Activated gamma-delta T cell treated with anti-CD3 and anti-CD28 coated beads, Interleukin-2, amount 50 U/mL, for 16 hours (primary cell): ENCODE results near the gene TCF3.
A peak's percentile ranks its signal among the peaks of the same experiment; 100 is the strongest.

Source experiments
- DNase-seq: peaks from one replicate; pipeline ENCODE4 v3.0.0-alpha.2; 2020; ENCODE audit warnings: low read depth

The TCF3 gene

DNA sequence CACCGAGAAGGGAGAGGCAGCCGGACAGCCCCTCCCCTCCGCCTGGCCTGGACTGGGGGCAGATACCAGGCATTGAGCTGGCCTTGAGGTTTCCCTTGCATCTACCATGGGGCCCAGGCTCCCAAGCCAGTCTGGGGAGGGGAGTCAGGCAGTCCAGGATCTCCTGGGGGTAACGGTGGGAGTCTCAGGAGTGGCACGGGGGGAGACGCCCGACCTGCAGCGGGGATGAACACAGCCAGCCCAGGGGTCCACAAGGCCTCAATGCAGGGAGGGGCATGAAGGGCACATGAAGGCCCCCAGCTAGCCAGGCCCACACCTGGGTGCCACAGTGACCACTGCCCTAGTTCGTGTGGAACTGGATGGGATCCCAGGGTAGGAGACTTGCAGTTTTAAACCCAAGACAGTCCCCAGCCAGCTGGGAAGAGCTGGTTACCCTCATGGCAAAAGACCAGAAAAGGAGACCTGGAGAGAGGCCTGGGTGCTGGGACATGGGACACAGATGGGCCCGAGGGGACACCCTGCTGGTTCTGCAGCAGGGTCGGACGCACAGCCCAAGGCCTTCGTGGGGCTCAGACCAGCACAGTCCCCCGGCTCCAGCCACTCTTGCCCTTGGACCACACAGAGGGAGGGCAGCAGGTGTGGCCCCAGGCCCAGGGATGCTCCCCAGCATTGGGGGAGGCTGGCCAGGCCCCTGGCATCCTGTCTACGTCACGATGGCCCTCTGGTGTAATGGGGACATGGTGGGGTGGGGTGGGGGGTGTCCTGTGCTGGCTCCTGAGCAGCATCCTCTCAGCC is 42.5 kb downstream of the TCF3 start:
- no peak for DNase-seq

DNA sequence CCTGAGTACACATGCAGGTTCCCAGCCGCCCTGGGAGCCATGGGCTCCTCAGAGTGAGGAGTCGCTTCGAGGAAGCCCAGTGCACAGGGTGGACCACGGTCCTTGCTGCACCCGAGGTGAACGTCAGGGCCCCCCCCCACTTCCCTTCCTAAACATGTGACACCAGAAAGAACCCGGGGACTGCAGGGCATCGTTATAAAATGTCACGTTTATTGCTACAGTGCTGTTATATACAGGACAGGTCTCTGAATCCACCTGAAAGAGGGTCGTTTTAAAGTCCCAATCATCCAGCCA is 43.4 kb downstream of the TCF3 start:
- no peak for DNase-seq

DNA sequence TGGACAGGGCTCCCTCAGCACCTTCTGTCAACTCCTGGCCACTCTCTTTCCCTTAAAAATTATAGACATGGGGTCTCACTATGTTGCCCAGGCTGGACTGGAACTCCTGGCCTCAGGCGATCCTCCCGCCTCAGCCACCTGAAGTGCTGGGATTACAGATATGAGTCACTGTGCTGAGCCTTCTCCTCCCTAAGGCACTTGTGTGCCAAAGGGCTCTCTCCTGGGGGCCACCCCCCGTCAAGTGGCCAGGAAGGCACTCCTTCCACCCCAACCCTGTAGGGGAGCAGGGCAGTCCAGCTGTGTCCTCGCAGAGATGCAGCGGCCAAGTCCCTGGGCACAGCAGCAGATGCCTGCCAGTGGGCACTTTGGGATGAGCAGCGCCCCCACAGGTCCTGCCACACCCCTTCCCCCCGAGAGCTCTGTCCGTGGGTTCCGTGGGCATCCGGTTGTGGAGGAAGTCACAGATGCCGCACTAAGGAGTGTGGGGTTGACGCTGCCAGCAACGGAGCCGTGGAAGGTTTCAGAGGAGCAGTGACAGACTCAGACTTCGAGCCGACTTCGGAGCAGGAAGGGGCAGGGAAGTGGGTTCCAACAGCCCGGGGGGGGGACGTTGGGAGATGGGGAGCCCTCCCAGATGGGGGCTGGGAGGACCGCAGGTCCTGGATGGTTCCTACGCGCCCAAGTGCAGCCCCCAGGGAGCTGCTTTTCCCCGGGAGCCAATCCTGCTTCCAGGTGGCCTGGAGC is 43.9 kb downstream of the TCF3 start:
- no peak for DNase-seq

DNA sequence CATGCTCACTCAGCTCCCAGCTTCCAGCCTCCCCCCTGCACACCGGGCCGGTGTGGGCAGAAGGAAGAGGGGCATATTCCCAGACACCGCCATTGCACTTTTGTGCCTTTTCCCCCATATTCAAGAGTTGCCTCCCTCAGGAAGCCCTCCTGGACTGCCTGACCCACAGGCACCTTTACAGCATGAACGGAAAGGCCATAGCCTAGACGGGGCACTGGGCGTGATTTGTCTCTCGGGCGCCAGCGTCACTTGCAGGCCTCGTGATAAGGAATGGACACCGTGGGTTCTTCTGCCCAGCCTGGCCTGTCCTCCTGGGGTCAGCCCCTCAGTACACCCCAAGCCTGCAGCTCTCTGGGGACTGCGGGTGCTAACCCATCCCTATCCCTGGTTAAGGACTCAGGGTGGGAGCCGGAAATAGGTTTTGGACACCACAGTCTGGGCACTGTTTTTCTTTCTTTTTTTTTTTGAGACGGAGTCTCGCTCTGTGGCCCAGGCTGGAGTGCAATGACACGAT is 46.2 kb downstream of the TCF3 start:
- no peak for DNase-seq

DNA sequence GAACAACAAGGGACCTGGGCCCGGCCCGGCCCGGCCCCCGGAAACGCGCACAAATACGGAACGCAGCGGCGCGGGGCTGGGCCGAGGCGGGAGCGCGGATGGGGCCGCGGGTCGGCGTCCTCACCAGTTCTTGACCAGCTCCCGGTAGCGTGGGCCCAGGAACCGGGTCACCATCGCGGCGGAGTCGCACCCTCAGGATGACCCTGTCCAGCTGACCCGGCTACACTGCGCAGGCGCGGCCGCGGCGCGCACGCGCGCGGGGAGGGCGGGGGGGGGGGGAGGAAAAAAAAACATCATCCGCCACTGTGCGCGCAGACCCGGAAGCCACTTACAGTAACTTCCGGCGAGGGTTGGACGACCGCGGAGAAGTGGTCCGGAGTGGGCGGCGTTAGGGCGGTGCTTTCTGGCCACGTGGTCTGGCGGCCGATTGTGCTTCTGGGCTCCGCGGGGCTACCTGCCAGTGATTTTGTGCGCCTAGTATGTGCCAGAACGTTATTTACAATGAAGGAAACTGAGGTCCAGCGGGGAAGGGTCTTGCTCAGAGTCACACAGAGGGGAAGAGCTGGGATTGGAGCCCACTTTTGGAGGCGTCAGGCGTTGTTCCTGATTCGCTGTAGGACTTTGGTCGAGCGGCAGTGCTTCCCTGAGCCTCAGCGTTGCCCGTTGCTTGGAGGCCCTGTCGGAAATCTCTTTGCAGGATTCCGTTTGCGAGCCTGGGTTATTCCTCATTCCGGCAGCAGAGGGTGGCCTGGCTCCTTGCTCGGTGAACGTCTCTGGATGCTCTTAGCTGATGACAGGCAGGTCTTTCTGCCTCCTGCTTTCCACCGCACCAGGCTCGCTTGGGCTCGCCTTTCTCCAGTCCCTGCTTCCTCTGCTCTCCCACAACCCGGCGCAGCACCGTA is 46.9 kb downstream of the TCF3 start, which contains the start of gene UQCR11:
TSS of gene UQCR11 (minus strand) at position 227 of the 902 bp plus-strand sequence. CDS start at position 174, 53 bp downstream.
- peak; percentile 91 for DNase-seq

DNA sequence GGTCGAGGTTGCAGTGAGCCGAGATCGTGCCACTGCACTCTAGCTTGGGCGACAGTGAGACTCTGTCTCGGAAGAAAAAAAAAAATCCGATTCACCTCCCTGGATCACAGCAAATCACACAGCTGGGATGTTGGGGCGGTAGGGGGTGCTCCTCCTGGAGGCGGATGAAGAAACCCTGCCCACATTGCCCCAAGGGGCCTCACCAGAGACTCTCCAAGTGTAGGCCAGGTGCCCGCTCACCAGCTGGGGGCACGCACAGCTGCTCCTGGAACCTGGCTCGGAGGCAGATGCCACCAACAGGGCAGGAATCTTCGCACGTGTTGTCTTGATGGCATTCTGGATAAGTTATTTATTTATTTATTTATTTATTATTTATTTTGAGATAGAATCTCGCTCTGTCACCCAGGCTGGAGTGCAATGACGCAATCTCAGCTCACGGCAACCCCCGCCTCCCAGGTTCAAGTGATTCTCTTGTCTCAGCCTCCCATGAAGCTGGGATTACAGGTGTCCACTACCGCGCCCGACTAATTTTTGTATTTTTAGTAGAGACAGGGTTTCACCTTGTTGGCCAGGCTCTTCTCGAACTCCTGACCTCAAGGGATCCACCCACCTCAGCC is 50.2 kb downstream of the TCF3 start:
- DNase-seq = no peak

DNA sequence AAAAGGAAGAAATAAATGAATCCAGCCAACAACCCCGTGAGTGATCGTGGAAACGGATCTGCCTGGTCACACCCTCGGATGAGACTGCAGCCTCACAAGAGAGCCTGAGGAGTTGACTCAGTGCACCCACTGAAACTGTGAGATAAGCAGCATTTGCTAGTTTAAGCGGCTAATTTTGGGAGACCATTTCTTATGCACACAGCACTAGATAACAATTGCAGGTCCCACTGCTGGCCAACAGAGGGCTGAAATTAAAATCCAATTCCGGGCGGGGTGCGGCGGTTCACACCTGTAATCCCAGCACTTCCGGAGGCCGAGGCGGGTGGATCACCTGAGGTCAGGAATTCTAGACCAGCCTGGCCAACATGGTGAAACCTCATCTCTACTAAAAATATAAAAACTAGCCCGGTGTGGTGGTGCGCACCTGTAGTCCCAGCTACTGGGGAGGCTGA is 50.8 kb downstream of the TCF3 start:
- no peak for DNase-seq

DNA sequence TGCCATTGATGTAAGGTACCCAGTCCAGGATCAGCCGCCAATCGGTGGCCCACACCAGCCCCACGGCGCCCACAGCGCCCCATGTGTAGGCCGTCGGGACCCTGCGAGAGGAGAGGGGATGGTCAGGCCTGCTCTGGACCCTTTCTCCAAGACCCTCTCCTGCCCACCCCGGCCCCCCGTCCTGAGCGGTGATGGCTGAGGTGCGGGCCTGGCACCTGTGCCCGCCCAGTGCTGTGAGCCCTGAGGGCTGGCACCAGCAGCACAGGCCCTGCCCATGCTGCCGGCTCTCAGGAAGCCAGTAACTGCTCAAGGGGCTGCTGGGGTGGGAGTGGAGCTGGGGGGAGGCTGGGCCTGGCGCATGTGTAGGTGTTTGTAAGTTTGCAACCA is 53.0 kb downstream of the TCF3 start:
- DNase-seq = no peak

DNA sequence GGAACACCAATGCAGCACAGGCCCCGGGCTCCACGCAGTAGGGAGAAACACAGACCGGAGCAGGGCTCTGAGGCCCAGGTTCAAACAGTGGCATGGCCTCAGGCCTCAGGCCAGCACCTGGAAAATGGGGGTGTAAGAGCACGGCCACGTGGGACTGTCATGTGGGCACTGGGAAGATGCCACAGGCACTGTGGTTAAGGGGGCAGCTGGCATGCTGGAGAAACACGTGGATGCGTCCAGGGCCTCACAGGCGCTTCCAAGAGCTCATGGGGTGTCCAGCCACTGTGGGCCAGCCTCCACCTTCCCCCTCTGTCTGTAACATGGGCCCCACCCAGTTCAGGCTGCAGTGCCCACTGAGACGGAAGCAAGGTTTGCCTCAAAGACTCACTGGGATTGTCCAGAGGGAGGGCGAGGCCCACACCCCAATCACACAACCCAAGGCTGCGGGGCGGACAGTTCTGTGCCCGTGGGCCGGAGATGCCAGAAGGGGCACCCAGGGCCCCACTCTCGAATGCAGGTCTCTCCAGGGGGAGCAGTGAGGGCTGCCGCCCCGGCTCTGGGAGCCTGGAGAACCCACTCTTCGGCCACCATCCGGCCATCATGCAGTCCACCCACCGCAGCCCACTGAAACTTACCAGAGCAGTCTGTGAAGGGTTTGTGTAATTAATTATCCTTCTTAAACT is 53.5 kb downstream of the TCF3 start:
- no peak for DNase-seq

DNA sequence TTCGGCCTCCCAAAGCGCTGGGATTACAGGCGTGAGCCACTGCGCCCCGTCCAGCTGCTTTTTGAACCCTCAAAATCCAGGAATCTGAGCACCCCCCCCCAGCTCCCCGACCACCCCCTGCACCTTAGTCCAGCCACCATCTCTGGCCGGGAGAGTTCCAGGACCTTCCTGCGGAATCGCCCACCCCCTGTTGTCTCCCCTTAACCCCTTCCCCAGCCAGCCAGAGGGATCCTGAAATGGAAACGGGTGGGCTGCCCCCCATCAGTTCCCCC is 59.0 kb downstream of the TCF3 start:
- DNase-seq = no peak

DNA sequence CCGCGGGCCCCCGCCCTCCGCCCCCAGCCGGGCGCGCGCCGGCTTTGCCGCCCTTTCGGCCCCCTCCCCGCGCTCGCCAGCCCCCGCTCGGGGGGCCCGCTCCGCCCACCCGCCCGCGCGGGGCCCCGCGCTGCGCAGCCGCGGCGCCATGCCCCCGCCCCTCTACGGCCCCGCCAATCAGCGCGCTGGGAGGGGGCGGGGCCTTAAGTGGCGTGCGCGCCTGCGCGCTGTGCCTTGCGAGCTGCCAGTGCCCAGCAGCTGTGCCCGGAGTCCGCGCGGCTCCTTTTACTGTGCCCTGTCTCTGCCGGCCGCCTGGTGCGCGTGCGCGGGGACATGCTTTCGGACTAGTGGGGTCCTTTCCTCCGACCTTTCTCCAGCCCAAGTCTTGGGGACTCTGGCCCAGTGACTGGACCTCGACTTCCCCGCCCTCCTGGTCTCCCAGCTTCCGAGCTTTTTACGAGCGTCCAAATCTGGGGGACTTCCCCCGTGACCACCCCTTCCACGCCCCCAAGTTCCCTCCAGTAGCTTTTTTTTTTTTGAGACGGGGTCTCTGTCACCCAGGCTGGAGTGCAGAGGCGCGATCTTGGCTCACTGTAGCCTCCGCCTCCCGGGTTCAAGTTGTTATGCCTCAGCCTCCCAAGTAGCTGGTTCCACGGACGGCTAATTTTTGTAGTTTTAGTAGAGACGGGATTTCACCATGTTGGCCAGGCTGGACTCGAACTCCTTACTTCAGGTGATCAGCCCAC is 59.5 kb downstream of the TCF3 start, which contains the start of gene MBD3:
TSS of gene MBD3 (minus strand) at position 111 of the 746 bp plus-strand sequence. CDS start 234 bp downstream, outside the sequence.
- DNase-seq = peak; percentile 79

DNA sequence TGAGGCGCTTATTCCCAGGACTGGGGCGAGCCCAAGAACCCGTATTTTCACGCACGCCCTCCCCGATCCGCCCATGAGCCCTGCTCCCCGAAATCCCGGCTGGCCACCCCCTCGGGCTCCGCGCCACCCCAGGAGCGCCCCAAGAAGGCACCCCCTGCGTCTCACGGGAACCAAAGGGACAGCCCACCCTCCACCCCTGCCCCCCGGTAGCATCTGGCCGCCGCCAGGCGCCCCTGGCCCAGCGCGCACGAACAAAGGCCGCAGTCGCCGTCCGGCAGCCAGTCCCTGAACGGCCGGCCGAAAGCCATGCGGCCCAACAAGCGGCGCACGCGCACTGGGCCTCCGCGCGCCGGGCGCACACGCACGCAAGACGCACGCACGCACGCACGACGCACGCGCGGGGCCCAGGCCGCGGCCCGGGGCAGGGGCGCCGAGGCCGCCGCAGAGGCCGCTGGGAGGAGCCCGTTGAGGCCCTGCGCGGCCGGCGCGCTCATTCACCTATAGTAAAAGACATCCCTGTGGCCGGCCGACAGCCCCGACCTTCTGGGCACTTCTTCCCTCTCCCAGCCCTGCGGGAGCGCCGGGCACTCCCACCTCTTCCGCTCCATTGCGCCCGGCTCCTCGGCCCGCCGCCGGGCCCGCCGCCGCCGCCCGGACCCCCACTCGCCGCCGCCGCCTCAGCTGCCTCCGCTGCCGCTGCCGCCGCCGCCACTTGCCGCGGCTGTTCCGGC is 60.2 kb downstream of the TCF3 start:
- DNase-seq = peak; percentile 73

DNA sequence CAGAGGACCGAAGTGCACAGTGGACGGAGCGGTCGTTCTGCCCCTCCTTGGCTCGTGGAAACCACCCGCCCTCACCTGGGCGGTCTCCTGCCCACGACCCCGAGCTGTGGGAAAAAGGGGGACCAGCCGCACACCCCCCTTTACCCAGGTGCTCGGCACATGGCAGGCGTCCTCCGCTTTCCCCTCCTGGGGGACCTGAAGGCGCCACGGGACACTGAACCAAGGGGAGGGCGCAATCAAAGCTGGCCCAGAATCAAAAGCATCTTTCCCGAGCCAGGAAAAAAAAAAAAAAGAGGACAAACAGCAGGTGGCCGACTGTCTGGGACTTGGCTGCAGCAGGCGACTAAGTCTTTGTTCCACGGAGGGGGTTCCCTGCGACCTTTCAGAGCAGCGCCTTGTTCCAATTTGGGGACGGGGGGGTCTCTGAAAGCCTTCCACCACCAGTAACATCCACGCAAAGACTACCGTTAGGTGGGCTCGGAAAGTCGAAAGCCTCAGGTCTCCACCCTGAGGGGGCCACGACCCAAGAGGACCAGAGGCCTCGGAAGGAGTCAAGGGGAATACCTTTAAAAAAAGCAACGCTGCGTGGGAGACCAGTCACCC is 60.9 kb downstream of the TCF3 start:
- DNase-seq = no peak

DNA sequence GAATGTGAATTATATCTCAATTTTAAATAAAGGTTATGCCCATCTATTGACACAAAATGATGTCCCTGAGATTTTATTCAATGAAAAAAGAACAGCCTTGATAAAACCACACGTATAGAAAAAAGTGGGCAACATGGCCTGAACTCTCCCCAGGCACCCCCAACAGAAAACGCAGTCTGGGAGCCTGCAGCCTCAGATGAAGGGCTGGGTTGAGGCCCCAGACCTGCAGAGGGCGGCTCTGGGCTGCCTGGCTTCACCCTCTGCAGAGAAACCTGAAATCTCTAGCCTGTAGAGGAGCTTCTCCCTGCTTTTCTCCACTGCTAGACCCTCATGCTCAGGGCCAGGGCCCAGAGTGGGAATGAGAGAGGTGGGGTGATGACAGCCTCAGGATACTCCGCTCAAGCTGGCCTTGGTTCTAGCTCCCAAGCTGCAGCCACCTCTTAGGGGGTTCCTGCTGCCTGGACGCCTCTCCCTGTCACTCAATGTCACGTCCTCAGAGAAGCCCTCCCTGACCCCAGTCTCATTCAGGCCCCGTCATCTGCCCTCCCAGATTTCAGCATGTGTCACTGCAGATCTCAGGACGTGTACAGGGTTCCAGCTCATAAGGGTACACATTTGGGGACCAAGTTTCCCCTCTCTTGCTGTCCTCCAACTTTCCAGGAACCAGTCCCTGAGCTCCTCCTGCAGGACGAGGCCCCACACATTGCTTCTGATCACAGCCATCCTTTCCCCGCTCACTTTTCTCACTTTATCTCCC is 61.6 kb downstream of the TCF3 start:
- no peak for DNase-seq

DNA sequence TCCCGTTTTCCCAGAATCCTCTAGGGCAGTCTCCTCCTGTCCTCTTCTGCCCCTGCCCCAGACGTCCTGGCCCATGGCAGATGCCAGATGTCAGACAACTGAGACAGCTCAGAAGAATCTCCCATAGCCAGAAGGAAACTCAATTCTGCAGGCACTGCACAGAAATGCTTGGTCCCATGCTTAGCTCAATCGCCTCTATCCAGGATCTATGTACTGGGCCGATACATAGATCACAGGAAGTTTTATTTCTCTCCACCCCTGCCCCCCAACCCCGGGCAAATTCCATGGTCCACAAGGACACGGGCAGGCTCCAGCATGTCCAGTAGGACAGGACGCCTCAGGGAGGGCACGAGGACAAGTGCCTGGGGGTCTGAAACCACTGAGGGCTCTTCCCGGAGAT is 64.5 kb downstream of the TCF3 start:
- DNase-seq = no peak

DNA sequence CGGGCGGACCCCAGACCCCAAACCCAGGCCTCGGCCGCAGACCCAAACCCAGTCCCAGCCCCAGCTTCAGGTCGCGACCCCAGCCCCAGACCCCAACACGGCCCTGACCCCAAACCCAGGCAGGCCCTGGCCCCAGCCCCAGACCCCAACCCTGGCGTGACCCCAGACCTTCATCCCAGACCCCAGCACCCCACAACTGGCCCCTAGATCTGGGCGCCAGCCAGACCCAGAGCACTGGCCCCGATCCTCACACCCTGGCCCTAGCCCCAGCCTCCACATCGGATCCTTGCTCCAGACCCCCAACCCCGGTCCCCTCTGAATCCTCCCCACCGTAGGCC is 67.2 kb downstream of the TCF3 start:
- DNase-seq = no peak

DNA sequence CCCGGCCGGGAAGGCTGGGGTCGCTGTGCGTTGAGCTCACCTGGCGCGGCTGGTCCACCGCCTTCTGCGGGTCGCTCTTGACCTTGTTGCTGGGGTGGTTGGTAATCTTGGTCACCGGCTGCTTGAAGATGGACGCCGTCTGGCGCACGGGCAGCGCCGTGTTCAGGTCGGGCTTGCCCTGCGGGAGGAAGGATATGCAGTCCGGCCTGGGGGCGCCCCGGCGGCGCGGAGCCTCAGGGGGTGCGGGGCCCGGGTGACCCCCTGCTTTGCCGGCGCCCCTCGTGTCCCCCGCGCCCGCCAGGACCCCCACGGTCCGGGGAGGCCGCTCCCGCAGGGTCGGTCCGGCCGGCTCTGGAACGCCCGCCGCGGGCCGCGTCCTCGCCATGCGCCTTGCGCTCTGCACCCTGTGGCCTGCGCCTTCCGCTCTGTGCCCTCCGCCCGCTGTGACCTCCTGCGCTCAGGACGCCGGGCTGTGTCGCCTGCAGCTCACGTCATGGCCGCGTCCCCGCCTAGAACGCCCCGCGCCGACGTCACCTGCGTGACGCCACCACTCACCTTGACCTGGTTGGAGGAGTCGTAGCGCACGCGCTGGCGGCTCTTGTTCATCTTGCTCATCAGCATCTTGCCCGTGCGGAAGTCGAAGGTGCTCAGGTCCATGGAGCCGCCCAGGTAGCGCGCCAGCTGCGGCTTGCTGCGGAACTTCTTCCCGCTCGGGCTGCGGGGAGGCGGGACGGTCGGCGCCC is 67.7 kb downstream of the TCF3 start:
- DNase-seq = no peak

DNA sequence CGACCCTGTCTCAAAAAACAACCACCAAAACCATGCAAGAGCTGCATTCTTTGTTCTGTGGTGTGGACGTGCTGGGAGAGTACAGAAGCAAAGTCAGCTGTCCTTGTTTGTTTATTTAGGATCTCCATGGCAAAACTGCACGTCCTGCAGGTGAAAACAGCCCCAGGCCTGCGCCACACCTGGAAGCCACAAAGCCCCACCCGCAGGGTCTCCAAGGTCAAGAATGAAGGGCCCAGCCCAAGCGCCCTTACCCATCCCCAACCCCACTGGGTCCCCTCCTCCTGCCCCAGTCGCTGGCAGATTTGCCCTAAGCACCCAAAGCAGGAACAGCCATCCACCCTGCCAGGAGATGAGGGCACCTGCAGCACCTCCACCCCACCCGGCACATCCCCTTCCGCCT is 70.2 kb downstream of the TCF3 start:
- no peak for DNase-seq
